Upper lobe of left lung (tissue), 6 donors: ENCODE results near the gene ACVR1. TPM values are rescaled to one million over a fixed set of nuclear protein-coding genes. Genes with fewer than 3 reads are reported as not detected.

Experiments
- ATAC-seq, 2 donors: fragments of 200-7000 bp; cut with Tn5 transposase; one replicate each; pipeline ENCODE4 v1.9.1; 2022; ENCODE audit warnings: mild to moderate bottlenecking in 2 of 2, moderate library complexity in 2 of 2; ENCODE audit not compliant: low FRiP score in 2 of 2
- DNase-seq, 2 donors: peaks; one replicate each; pipeline ENCODE4 v3.0.0-alpha.2; 2019 to 2020
- H3K27ac ChIP-seq, 4 donors: fragments of 200-600 bp; sonication (generic); one replicate each; pipeline ENCODE4 v1.5.1; 2016 to 2019
- H3K27me3 ChIP-seq, 4 donors: fragments of 200-600 bp; sonication (generic); one replicate each; pipeline ENCODE4 v1.5.1; 2017 to 2019
- H3K36me3 ChIP-seq, 4 donors: fragments of 200-600 bp; sonication (generic); one replicate each; pipeline ENCODE4 v1.5.1; 2016 to 2019
- H3K4me1 ChIP-seq, 4 donors: fragments of 200-600 bp; sonication (generic); one replicate each; pipeline ENCODE4 v1.5.1; 2018 to 2019
- H3K4me3 ChIP-seq, 4 donors: fragments of 200-600 bp; sonication (generic); one replicate each; pipeline ENCODE4 v1.5.1; 2017 to 2019; ENCODE audit warnings: mild to moderate bottlenecking in 2 of 4, moderate library complexity in 1 of 4
- H3K9me3 ChIP-seq, 4 donors: fragments of 200-600 bp; sonication (generic); one replicate each; pipeline ENCODE4 v1.5.1; 2018 to 2019
- CTCF ChIP-seq, 6 experiments: fragments of 450-650 bp in 4 of 6; fragments of 200-600 bp in 2 of 6; sonication (generic) in 2 of 6; IDR thresholded peaks; one replicate each; pipeline ENCODE4 v1.5.1; 2016 to 2019; ENCODE audit warnings: antibody characterized with exemption in 6 of 6
- EP300 ChIP-seq, 4 donors: sonication (generic); formaldehyde crosslinking; IDR thresholded peaks; one replicate each; pipeline ENCODE4 v1.5.1; 2017; ENCODE audit warnings: antibody characterized with exemption in 4 of 4, control low read depth in 2 of 4
- POLR2A ChIP-seq, 4 donors: fragments of 450-650 bp; IDR thresholded peaks; one replicate each; pipeline ENCODE4 v1.5.1; 2016 to 2017; ENCODE audit warnings: antibody characterized with exemption in 4 of 4, mild to moderate bottlenecking in 2 of 4
- POLR2AphosphoS5 ChIP-seq, 2 donors: sonication (generic); formaldehyde crosslinking; IDR thresholded peaks; one replicate each; pipeline ENCODE4 v1.5.1; 2017; ENCODE audit warnings: antibody characterized with exemption in 2 of 2
- whole genome bisulfite sequencing, 2 donors: methylation state at CpG; one replicate each; pipeline ENCODE4 v1.1.5; 2017 to 2018; 5-methylcytosine and 5-hydroxymethylcytosine counted together
- total RNA-seq, 6 donors: library from RNA; depleted of rRNA in 4 of 6; stranded (reverse); fragments of >200 nt in 4 of 6; gene quantifications; one replicate each; pipeline versions ENCODE4 v1.1.0 to v1.2.1, GENCODE V29; 2016 to 2021
- donor health status: DM: no; HTN: no; CAD: no; lungs with moderate emphysema.
- donor health status: DM: no; HTN: yes; CAD: no; lungs with severe emphysema.

Gene ACVR1
- total RNA-seq, 6 donors from 2014 or later = 16.4 to 38.8 (median 25.8) TPM

GRCh38 chr2:157821519-157822131, 54.5 kb downstream of the ACVR1 start:
- Histone ChIP-seq H3K4me1 (peaks cover 0 to 21% (median 11%) of the 10 kb centered on the region in 4 donors), H3K9me3 (no peaks in the 10 kb centered on the region), H3K27me3 (no peaks in the 10 kb centered on the region), H3K27ac (no peak overlapping the region), H3K36me3 (peaks cover 0 to 19% (median 11%) of the 10 kb centered on the region in 4 donors), H3K4me3 (no peak overlapping the region)
- 60 to 69% methylated on average over 1 of the region's 1 CpG for WGBS, 2 donors
- no peak for DNase-seq
- ATAC-seq = peak in 1 of 2 donors; percentile 16
- TF ChIP-seq CTCF (IDR thresholded peaks at IDR 0.05) (no peak), POLR2A (IDR thresholded peaks at IDR 0.05) (no peak), EP300 (IDR thresholded peaks at IDR 0.05) (no peak)

- Histone ChIP-seq H3K4me3 (no peak overlapping the region), H3K27ac (no peak overlapping the region), H3K36me3 (peaks cover 0 to 28% (median 12%) of the 10 kb centered on the region in 4 donors), H3K4me1 (peaks cover 0 to 13% (median 5%) of the 10 kb centered on the region in 4 donors), H3K27me3 (no peaks in the 10 kb centered on the region), H3K9me3 (no peaks in the 10 kb centered on the region)
- DNase-seq (no peak), ATAC-seq (peak in 1 of 2 donors; percentile 64)
- TF ChIP-seq POLR2AphosphoS5 (IDR thresholded peaks at IDR 0.05) (no peak), CTCF (IDR thresholded peaks at IDR 0.05) (no peak), EP300 (IDR thresholded peaks at IDR 0.05) (no peak), POLR2A (IDR thresholded peaks at IDR 0.05) (no peak)
- WGBS, 2 donors = 82 to 95% methylated on average over 3 of the region's 3 CpGs
Measured at GRCh38 chr2:157820193-157820592, 55.9 kb downstream of the ACVR1 start.

GRCh38 chr2:157819761-157820160, 56.4 kb downstream of the ACVR1 start:
- no peak for DNase-seq
- Histone ChIP-seq H3K4me3 (no peak overlapping the region), H3K36me3 (peaks cover 0 to 32% (median 12%) of the 10 kb centered on the region in 4 donors), H3K27ac (no peak overlapping the region), H3K9me3 (no peaks in the 10 kb centered on the region), H3K27me3 (no peaks in the 10 kb centered on the region), H3K4me1 (peaks cover 0 to 9% (median 3%) of the 10 kb centered on the region in 4 donors)
- WGBS, 2 donors = 80 to 85% methylated on average over 5 of the region's 5 CpGs
- TF ChIP-seq POLR2AphosphoS5 (IDR thresholded peaks at IDR 0.05) (no peak), CTCF (IDR thresholded peaks at IDR 0.05) (no peak), EP300 (IDR thresholded peaks at IDR 0.05) (no peak), POLR2A (IDR thresholded peaks at IDR 0.05) (no peak)
- no peak for ATAC-seq

- ATAC-seq (no peak), DNase-seq (no peak)
- no peaks in the 10 kb centered on the region for H3K27me3 ChIP-seq
- H3K4me3 ChIP-seq = no peak overlapping the region
- TF ChIP-seq CTCF (IDR thresholded peaks at IDR 0.05) (no peak), POLR2A (IDR thresholded peaks at IDR 0.05) (no peak), EP300 (IDR thresholded peaks at IDR 0.05) (no peak), POLR2AphosphoS5 (IDR thresholded peaks at IDR 0.05) (no peak)
- no peak overlapping the region for H3K27ac ChIP-seq
- WGBS, 2 donors = 94% methylated on average over 7 of the region's 7 CpGs
- H3K36me3 ChIP-seq = peaks cover 0 to 37% (median 12%) of the 10 kb centered on the region in 4 donors
- H3K9me3 ChIP-seq = no peaks in the 10 kb centered on the region
- H3K4me1 ChIP-seq = peaks cover 0 to 9% (median 2%) of the 10 kb centered on the region in 4 donors
Measured at GRCh38 chr2:157818227-157818626, 57.9 kb downstream of the ACVR1 start.

GRCh38 chr2:157815421-157815820, 60.7 kb downstream of the ACVR1 start:
- ATAC-seq (no peak), DNase-seq (no peak)
- Histone ChIP-seq H3K4me1 (no peaks in the 10 kb centered on the region), H3K9me3 (no peaks in the 10 kb centered on the region), H3K4me3 (no peak overlapping the region), H3K27ac (no peak overlapping the region), H3K36me3 (peaks cover 0 to 37% (median 12%) of the 10 kb centered on the region in 4 donors), H3K27me3 (no peaks in the 10 kb centered on the region)
- TF ChIP-seq EP300 (IDR thresholded peaks at IDR 0.05) = no peak
- no peak for TF ChIP-seq CTCF (IDR thresholded peaks at IDR 0.05)
- no peak for TF ChIP-seq POLR2A (IDR thresholded peaks at IDR 0.05)
- TF ChIP-seq POLR2AphosphoS5 (IDR thresholded peaks at IDR 0.05) = no peak
- 100% methylated on average over 1 of the region's 1 CpG for WGBS, 2 donors
